Stimulated activated CD4-positive, alpha-beta T cell treated with anti-CD3 and anti-CD28 coated beads, Interleukin-4, amount 100 ng/mL, for 24 hours (primary cell): Measurements from ENCODE around the gene SPEG.
A peak's percentile ranks its signal among the peaks of the same experiment; 100 is the strongest.

Experiments used
- DNase-seq: peaks from one replicate; pipeline ENCODE4 v3.0.0-alpha.2; 2020

The SPEG gene

GRCh38 chr2:219426068-219426443, 8.6 kb upstream of the SPEG start:
- no peak for DNase-seq

GRCh38 chr2:219426534-219427136, 8.0 kb upstream of the SPEG start:
- no peak for DNase-seq

DNA sequence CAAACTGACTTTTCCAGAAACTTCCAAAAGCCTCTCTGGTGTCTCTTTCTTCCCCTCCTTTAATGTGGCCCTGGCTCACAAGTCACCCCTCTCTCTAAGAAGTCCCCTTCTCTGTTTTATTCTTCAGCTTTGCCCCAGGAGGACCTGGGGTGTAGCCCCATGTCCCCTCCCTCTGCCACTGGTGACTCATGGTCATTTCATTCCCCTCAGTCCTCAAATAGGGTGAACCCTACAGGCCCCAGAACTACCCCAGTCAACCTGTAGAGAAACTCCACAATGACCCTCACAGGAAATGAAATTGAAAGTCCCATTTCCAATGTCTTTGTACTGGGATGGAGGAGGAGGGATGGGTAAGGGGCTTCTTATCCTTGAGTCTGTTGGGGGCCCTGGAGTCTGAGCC, 6.2 kb upstream of the SPEG start:
- no peak for DNase-seq

DNA sequence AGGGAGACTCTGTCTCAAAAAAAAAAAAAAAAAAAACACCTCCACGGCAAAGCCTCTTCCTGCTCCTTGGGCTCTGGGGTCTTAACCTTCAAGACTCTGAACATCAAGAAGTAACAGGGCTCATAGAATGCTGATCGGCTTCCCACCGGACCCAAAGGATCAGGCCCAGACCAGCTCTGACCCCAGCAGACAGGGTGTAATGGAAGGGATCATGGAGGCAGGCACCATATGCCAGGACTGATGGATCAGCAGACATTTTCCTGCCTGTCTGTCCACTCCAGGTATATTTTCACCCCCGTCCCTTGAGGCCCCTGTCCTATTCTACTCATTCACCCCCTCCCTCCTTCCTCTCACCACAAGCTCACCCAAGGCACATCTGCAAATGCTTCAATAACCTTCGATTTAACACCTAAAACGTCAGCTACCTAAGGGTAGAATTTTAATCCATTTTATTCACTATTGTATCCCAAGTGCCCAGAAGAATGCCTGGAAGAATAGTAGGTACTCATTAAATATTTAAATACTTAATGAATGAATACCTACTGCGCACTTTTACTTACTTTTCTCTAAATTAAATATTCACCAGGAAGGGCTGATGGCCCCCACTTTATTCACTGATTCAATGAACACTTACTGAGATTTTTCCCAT, 4.6 kb upstream of the SPEG start:
- DNase-seq = no peak

GRCh38 chr2:219430633-219431615, 3.7 kb upstream of the SPEG start:
- DNase-seq = no peak

DNA sequence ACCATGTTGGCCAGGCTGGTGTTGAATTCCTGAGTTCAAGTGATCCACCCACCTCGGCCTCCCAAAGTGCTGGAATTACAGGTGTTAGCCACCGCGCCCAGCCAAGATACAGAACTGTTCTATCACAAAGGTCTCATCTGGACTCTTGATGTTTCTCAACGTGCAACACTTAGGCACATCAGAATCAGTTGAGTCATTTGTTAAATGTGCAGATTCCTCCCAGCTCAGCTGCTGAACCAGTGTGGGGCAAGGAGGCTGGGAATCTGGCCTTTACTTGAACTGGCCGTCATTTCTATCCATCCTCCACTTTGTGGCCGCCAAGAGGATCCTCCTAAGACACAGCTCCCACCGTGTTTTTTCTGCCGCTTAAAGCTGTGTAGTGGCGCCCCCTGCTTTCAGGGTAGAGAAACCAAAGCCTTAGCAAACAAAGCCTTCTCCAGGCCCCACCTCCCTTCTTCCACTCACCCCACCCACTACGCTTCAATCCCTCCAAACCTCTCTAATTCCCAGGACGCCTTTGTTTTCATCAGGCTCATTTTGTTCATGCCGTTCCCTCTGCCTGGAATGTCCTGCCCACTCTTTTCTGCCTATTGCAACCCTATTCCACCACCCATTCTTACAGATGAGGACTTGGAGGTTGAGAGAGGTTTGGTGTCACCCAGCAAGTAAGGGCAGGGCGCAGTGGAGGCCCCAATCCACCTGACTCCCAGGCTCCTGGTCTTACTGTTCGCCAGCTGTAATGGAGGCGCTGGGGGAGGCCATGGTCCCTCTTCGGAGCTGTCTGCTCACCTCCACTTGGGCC, 776 bp upstream of the SPEG start:
- DNase-seq = peak; percentile 28

- DNase-seq = no peak
These were observed 250 bp upstream of the SPEG start for GRCh38 chr2:219434468-219434717.

GRCh38 chr2:219435701-219436100, 1.1 kb downstream of the SPEG start:
- DNase-seq = no peak

- DNase-seq = no peak
These were observed 1.8 kb downstream of the SPEG start for GRCh38 chr2:219436491-219436890.

DNA sequence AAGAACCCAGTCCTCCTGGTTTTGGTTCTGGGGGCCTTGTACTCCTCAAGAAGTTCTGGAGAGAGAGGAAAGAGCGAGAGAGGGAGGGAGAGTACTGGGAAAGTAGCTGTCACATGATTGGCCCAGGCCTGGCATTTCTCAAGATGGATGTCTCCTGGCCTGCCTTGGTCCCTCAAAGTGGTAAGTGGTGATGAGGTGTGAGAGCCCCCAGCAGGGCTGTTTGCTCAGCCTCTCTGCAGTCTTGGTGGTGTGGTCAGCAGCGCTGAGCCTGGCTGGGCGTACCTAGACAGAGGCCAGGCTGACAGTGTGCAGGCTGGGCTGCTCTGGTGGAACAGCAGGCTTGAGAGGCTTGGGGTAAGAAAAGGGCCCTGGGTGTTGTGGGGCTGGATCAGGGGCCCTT, 2.5 kb downstream of the SPEG start:
- no peak for DNase-seq

DNA sequence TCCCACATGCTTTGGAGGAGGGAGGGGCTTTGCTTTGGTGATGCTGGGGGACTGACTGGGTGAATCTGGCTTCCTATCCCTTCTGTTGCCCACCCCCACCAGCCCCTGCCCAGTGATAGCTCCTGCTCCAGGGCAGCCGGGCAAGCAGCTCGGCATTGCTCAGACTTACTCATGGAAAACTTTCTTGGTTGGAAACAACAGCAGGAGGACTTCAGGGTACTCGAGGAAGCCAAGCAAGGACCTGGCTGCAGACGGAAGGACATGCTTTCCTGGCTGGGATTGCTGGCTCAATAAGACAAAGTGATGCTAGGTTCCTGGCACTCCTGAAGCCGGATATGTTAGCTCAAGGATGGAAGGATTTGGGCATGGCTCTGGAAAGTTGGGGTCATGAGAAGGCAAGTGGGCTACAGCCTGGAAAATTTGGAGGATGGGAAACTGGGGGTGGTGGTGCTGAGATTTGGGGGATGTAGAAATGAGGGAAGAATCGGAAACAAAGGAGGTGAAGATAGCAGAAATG, 3.1 kb downstream of the SPEG start:
- no peak for DNase-seq

DNA sequence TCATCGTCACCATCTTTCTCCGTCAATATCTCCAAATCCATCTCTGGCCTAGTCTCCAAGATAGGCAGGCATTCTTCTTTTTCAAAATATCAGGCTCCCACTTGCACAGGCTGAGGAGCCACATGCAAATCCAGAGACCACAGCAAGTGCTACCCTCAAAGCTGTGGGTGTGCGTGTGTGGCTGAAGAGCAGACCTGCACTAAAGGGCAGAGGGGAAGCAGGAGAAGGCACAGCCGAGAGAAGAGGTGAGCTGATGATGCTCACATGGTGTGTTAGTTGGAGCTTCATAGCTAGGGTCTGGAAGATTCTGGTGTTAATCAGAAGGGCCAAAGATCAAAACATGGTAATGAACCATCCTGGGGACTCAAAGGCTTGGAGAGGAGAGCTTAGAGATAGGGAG, 3.8 kb downstream of the SPEG start:
- DNase-seq = no peak

DNA sequence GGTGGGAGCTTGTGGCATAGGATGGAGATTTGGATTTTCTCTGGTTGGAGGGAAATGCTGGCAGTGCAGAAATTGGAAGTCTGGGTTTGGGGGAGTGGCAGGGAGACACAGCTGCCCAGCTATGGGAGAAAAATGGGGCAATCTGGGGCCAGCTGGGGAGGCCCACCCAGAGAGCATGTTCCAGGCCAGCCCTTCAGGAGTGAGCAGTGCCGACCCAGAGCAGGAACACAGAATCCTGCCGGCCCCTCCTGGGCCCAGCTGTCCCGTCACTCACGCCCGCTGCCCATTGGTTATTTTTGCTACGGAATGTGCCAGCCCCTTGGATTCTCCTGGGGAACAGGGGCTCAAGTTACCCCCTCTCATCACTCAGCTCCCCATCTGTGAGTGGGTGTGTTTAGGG, 4.9 kb downstream of the SPEG start:
- DNase-seq = no peak

DNA sequence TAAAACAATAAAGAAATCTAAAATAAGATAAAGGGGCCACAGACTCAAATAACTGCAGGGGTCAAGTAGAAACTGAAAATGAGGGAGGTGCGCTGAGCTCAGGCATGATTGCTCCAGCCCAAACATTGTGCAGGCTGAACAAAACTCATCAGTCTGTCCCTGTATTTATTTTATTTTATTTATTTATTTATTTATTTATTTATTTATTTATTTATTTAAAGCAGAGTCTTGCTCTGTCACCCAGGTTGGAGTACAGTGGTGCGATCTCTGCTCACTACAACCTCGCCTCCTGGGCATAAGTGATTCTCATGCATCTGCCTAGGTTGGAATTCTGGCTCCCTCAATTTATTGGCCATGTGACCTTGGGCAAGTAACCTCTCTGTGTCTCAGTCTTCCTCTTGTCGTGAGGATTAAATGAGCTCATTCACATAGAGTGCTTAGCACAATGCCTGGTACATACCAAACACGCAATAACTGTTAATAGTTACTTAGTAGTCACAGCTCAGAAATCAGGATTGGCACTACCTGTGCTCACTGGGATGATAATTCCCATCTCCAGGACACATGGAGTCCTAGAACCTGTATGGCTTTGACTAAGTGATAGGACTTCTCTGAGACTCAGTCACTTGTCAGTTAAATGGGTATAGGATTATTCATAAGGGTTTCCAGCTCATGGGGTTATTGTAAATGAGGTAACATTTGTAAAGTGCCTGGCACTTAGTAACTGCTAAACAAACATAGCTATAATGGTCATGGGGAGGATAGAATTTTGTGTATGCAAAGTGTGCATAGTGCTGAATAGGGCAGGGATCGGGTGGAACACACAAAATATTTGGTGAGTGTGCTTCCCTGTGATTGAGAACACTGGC, 6.0 kb downstream of the SPEG start:
- no peak for DNase-seq

DNA sequence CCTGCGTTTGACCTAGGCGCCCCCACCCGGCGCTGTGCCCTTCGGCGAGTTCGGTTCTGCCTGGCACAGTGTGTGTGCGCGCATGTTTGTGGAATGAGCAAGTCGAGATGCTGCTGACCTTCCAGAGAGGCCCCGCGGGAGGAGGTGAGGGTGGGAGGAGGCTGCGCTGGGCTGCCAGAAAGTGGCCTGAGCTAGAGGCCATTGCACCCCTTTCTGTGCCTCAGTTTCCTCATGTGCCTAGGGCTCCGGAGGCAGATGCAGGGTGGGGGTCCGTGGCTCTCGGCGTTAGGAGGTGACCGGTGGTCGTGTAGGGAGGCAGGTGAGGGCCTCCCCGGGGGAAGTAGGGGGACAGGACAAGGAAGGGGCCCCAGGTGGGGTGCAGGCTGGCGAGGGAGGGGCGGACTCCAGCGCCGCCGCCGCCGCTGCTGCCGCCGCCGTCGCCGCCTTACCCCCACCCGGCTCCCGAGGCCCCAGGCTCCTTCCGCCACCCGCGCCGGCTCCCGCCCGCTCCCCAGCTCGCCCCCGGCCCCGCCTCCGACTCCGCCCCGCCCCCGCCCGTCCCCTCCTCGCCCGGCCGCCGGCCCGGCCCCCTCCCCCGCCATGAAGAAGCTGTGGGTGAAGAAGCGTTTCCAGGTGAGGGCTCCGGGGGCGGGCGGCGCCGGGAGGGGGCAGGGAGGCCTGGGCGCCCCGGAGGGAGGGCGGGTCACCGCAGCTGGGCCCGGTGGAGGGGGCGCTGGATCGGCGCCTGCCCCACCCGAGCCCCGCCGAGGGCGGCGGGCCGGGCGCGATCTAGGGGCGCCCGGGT, 7.0 kb downstream of the SPEG start:
- peak; percentile 39 for DNase-seq

DNA sequence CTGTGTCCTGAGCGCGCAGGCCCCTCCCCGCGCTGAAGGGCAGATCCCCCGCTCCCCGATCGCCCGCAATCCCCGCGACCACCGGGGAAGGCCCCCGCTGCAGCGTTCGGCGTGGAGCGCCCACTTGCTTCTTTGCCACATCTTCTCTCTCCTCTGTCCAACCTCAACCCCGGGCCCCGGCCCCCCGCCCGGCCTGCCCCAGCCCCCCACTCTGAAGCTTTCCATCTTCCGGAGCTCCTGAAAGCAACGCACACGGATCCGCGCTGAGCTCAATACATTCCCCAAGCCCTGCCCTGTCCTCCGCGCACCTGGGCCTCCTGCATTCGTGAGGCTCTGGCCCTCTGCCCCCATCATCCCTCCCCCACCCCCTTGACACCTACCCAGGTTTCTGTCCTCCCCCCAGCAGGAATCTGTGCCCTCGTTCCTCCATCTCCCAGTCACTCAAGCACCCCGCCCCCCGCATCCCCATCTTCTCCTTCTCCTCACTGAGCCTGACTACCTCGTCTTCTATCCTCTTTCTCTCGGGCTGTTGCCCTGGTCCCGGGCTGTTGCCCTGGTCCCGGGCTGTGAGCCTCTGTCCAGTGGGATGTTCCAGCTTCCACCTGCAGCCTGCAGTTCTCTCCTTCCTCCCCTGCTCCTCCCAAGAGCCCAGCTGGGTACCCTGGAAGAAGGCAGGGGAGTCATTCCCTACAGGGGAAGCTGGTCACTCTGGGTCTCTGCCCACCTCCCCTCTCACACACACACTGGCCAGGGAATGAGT, 7.8 kb downstream of the SPEG start:
- DNase-seq = no peak

GRCh38 chr2:219443016-219443696, 8.5 kb downstream of the SPEG start:
- no peak for DNase-seq

DNA sequence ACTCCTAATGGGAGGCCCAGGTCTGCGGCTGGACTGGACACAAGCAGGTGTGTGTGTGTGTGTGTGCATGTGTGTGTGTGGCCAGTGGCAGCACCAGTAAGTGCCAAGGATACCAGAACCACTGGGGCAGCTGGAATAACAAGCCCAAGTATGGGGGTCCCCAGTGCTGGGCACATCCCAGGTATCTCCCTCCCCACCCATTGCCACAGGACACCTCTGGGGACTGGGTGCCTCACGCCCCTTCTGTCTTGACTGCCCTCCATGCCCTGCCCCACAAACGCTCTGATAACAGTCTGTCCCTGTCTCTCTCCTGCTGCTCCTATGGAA, 9.0 kb downstream of the SPEG start:
- DNase-seq = no peak

- DNase-seq = no peak
These were observed 10.0 kb downstream of the SPEG start for GRCh38 chr2:219444566-219445091.

GRCh38 chr2:219445220-219445640, 10.6 kb downstream of the SPEG start:
- no peak for DNase-seq
